GM23338 (cell line): ENCODE results near the gene TBX1. TPM values are rescaled to one million over a fixed set of nuclear protein-coding genes. Genes with fewer than 3 reads are reported as not detected.

Experiments
- CREB1 ChIP-seq: fragments of 250-450 bp; sonication (Bioruptor Pico); IDR thresholded peaks from 2 replicates; pipeline ENCODE4 v1.5.0; 2020; ENCODE audit warnings: low read depth, mild to moderate bottlenecking, moderate library complexity
- EZH2 ChIP-seq: fragments of 200-600 bp; sonication (generic); IDR thresholded peaks from one replicate; pipeline ENCODE4 v1.8.0; 2017; ENCODE audit warnings: antibody characterized with exemption, mild to moderate bottlenecking, low read depth; ENCODE audit not compliant: unreplicated experiment
- EZH2phosphoT487 ChIP-seq: fragments of 200-600 bp; sonication (generic); IDR thresholded peaks from one replicate; pipeline ENCODE4 v1.8.1; 2018; ENCODE audit warnings: antibody characterized with exemption; ENCODE audit not compliant: unreplicated experiment
- JUNB ChIP-seq: IDR thresholded peaks from one replicate; pipeline ENCODE4 v1.6.1; 2016; ENCODE audit warnings: antibody characterized with exemption; ENCODE audit not compliant: unreplicated experiment
- NANOG ChIP-seq: IDR thresholded peaks from 2 replicates; pipeline ENCODE4 v1.6.1; 2016; ENCODE audit warnings: antibody characterized with exemption, borderline replicate concordance
- POLR2AphosphoS5 ChIP-seq: IDR thresholded peaks from 2 replicates; pipeline ENCODE4 v1.6.1; 2016; ENCODE audit warnings: antibody characterized with exemption, low read depth
- STAT1 ChIP-seq: IDR thresholded peaks from one replicate; pipeline ENCODE4 v1.6.1; 2016; ENCODE audit warnings: antibody characterized with exemption; ENCODE audit not compliant: unreplicated experiment
- ZNF331 ChIP-seq: fragments of 250-450 bp; sonication (Bioruptor Pico); IDR thresholded peaks from 2 replicates; pipeline ENCODE4 v1.5.0; 2020; ENCODE audit warnings: low read depth, mild to moderate bottlenecking, moderate library complexity
- polyA plus RNA-seq: library from polyadenylated mRNA; unstranded; fragments of >200 nt; fragmentation: Nextera tagmentation; extraction: Ambion mirVana; gene quantifications from 2 replicates; pipeline ENCODE4 v1.2.1, GENCODE V29; 2016
- total RNA-seq: library from RNA; depleted of rRNA; stranded (reverse); fragments of >200 nt; shearing (Covaris generic); gene quantifications from 2 replicates; pipeline ENCODE4 v1.2.3, GENCODE V29; 2014
- TF ChIP-seq, protein P1 (sequence below): fragments of 250-450 bp; sonication (Bioruptor Pico); IDR thresholded peaks from 2 replicates; pipeline ENCODE4 v1.5.0; 2020; ENCODE audit warnings: mild to moderate bottlenecking, moderate library complexity
- TF ChIP-seq, protein P2 (sequence below): IDR thresholded peaks from one replicate; pipeline ENCODE4 v1.6.1; 2018; ENCODE audit warnings: antibody characterized with exemption; ENCODE audit not compliant: unreplicated experiment

The TBX1 gene
- total and polyA plus RNA-seq, 2 experiments from 2014 or later = 0.19 to 0.66 TPM

DNA sequence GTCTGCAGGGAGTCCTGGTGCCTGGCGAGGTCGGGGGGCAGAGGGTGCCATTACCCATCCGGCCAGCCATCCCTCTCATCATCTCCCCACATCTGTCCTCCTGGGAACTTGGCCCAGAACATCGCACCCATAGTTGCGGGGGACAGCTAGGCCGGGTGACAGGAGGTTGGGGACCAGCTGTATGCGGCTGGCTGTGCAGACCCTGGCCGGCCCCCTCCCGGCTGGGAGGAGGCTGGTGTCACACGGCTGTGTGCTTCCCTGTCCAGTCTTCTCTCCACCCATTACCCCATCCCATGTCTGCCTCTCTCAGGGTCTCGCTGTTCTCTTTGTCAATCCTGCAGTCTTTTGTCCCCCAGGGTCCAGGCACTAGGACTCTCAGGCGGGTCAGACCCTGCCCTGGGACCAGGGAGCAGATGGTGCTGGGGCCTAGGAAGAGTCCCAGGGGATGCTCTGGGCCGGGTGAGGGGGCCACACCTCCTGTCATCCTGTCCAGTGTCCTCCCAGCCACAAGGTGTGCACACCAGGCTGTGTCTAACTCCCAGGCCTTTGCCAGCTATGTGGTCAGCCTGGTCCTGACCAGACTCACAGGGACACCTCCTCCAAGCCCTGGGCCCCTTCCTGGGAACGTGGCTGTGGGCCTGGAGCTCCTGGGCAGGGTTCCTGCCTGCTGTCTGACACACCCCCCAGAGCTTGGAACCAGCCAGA lies 6.4 kb upstream of the TBX1 start (continued):
- TF ChIP-seq, protein P1, sequence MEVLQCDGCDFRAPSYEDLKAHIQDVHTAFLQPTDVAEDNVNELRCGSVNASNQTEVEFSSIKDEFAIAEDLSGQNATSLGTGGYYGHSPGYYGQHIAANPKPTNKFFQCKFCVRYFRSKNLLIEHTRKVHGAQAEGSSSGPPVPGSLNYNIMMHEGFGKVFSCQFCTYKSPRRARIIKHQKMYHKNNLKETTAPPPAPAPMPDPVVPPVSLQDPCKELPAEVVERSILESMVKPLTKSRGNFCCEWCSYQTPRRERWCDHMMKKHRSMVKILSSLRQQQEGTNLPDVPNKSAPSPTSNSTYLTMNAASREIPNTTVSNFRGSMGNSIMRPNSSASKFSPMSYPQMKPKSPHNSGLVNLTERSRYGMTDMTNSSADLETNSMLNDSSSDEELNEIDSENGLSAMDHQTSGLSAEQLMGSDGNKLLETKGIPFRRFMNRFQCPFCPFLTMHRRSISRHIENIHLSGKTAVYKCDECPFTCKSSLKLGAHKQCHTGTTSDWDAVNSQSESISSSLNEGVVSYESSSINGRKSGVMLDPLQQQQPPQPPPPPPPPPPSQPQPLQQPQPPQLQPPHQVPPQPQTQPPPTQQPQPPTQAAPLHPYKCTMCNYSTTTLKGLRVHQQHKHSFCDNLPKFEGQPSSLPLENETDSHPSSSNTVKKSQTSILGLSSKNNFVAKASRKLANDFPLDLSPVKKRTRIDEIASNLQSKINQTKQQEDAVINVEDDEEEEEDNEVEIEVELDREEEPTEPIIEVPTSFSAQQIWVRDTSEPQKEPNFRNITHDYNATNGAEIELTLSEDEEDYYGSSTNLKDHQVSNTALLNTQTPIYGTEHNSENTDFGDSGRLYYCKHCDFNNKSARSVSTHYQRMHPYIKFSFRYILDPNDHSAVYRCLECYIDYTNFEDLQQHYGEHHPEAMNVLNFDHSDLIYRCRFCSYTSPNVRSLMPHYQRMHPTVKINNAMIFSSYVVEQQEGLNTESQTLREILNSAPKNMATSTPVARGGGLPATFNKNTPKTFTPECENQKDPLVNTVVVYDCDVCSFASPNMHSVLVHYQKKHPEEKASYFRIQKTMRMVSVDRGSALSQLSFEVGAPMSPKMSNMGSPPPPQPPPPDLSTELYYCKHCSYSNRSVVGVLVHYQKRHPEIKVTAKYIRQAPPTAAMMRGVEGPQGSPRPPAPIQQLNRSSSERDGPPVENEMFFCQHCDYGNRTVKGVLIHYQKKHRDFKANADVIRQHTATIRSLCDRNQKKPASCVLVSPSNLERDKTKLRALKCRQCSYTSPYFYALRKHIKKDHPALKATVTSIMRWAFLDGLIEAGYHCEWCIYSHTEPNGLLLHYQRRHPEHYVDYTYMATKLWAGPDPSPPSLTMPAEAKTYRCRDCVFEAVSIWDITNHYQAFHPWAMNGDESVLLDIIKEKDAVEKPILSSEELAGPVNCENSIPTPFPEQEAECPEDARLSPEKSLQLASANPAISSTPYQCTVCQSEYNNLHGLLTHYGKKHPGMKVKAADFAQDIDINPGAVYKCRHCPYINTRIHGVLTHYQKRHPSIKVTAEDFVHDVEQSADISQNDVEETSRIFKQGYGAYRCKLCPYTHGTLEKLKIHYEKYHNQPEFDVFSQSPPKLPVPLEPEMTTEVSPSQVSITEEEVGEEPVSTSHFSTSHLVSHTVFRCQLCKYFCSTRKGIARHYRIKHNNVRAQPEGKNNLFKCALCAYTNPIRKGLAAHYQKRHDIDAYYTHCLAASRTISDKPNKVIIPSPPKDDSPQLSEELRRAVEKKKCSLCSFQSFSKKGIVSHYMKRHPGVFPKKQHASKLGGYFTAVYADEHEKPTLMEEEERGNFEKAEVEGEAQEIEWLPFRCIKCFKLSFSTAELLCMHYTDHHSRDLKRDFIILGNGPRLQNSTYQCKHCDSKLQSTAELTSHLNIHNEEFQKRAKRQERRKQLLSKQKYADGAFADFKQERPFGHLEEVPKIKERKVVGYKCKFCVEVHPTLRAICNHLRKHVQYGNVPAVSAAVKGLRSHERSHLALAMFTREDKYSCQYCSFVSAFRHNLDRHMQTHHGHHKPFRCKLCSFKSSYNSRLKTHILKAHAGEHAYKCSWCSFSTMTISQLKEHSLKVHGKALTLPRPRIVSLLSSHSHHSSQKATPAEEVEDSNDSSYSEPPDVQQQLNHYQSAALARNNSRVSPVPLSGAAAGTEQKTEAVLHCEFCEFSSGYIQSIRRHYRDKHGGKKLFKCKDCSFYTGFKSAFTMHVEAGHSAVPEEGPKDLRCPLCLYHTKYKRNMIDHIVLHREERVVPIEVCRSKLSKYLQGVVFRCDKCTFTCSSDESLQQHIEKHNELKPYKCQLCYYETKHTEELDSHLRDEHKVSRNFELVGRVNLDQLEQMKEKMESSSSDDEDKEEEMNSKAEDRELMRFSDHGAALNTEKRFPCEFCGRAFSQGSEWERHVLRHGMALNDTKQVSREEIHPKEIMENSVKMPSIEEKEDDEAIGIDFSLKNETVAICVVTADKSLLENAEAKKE (CRISPR knock-in tag) = no peak
- TF ChIP-seq CREB1 (CRISPR knock-in tag) (no peak), ZNF331 (no peak), NANOG (no peak), POLR2AphosphoS5 (no peak), STAT1 (no peak), EZH2 (no peak), JUNB (no peak), EZH2phosphoT487 (no peak)
- TF ChIP-seq, protein P2, sequence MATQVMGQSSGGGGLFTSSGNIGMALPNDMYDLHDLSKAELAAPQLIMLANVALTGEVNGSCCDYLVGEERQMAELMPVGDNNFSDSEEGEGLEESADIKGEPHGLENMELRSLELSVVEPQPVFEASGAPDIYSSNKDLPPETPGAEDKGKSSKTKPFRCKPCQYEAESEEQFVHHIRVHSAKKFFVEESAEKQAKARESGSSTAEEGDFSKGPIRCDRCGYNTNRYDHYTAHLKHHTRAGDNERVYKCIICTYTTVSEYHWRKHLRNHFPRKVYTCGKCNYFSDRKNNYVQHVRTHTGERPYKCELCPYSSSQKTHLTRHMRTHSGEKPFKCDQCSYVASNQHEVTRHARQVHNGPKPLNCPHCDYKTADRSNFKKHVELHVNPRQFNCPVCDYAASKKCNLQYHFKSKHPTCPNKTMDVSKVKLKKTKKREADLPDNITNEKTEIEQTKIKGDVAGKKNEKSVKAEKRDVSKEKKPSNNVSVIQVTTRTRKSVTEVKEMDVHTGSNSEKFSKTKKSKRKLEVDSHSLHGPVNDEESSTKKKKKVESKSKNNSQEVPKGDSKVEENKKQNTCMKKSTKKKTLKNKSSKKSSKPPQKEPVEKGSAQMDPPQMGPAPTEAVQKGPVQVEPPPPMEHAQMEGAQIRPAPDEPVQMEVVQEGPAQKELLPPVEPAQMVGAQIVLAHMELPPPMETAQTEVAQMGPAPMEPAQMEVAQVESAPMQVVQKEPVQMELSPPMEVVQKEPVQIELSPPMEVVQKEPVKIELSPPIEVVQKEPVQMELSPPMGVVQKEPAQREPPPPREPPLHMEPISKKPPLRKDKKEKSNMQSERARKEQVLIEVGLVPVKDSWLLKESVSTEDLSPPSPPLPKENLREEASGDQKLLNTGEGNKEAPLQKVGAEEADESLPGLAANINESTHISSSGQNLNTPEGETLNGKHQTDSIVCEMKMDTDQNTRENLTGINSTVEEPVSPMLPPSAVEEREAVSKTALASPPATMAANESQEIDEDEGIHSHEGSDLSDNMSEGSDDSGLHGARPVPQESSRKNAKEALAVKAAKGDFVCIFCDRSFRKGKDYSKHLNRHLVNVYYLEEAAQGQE = no peak
